Colon (tissue), 2 donors: Measurements from ENCODE around the gene MICAL1.

Experiments used
- FAIRE-seq: peaks from 2 replicates; lab custom pipeline; 2012; peaks lifted over from hg19 to GRCh38; lab: Jason Lieb, UNC
- donor health status: control.
- donor health status: control.

Gene MICAL1

DNA sequence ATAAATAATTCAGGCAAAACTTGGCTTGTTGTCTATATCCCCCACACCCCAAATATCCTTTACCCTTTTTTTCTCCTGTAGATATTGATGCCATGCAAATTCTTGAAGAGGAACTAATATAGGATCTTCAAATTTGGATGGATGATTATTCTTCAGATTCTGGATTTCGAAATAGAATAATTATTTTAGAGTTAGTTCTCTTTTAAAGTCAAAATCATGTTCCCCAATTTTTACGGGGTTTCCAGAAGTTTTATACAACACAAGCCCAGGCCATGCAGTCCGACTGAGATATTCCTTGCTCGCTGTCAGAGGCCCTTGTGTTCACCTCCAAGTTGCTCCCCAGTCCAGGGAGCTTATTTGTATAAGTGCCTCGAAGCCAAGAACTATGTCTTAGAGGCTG, 19.5 kb downstream of the MICAL1 start:
- FAIRE-seq: no peak

- no peak for FAIRE-seq
These were observed 21.1 kb downstream of the MICAL1 start for GRCh38 chr6:109434456-109434855.

DNA sequence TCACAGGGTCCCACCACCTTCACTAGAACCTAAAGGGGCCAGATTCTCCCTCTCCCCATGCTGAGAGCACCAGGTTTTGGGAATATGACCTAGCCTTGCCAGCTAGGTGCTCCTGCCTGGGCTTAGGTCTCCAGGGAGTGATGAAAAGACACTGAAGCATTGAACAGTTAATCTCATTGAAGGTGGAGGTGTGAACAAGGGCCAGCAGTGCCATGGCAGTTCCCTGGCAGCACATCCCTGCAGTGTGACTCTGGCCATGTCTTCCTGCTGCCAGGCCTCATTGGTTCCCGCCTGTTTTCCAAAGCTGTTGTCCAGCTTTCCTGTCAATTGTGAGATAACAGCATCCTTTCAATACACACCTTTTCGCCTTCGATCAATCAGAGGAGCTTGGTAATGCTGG, 26.1 kb downstream of the MICAL1 start:
- no peak for FAIRE-seq

DNA sequence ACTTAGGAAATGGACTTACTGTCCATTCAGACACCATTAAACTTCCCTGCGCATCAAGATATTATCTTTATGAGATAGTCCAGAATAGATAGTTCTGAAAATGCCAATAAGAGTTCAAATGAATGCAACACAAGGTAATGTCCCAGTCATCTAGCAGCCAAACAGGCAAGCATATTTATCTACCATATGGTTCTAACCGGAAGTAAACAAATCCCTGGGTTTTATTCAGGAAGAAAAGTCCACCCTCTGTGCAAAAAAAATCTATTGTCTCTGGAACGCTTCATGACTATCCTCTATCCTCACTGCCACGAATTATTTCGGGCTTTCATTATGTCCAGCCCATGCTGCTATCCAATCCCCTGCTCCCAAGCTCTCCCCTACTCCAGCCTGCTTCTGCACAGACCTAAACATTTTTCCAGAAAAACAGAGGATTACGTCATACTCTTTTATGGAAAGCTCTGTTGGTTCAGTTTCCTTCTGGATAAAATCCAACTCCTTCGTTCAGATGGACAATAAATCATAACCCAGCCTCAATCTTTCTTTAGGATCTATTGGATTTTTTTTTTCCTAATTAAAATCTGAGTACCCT, 26.6 kb downstream of the MICAL1 start:
- FAIRE-seq: no peak

GRCh38 chr6:109424946-109425345, 30.6 kb downstream of the MICAL1 start:
- FAIRE-seq: no peak

DNA sequence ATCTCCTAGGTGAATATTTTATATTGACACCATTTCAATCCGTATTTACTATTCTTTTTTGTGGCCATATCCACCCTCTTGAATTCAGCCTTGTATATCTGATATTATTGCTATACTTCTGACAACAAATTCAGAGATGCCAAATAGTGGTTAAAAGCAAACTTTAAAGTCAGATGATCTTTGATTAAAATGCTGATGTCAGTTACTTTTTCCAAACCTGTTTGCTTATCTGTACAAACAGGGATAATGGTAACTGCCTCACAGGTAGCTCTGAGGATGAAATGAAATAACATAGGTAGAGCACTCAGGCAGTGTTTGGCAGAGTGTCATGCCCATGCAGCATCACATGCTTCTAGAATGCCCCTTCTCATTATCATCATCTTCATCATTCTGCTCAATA, 34.4 kb downstream of the MICAL1 start:
- no peak for FAIRE-seq

DNA sequence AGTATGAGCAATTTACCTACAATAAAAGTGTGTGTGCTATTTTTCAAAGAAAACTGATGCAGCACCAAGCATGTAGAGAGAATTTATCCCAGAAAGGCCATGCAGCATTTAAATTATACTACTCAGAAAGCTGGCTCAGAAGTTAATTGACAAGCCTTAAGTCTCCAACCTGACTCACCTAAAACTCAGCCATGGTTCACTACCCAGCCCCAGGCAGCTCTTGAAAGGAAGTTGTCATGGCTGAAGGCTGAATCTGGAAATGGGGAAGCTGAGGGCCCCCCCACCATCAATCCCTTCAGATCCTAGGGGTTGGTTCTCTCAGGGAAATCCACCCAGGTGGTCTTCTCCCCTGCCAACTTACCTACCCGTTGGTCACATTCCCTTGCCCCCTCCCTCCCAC, 34.8 kb downstream of the MICAL1 start:
- no peak for FAIRE-seq

DNA sequence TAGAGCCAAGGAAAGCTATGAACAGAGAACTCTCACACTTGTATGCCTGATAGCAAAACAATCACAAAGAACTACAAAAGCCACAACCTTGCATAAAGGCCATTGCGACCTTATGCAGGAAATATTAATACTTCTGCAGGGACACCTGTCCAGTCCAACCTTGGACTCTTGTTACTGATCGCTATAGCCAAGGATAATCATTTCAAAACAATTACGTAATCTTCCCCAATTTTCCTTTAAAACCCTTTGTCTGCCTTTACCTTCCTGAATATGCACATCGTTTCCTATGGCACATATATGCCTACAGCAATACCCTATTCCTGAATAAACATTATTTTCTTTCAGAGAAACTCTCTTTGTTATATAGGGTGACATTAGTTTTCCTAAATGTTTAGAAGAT, 37.9 kb downstream of the MICAL1 start:
- no peak for FAIRE-seq

DNA sequence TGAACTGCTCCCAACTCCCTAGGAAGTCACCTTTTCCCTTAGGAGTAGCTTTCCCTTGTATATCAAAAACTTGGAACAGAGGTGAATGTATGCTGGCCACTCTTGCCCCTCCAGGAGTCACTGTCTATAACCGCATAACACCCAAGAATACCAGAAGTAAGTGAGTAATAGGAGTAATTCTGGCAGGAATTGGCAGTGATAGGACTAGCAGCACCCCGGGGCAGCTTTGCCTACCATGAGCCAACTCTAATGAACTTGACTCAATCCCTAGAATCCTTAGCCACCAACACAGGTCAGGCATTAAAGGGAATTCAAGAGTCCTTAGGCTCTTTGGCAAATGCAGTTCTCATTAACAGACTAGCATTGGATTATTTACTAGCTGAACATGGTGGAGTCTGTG, 44.5 kb downstream of the MICAL1 start:
- FAIRE-seq: no peak

GRCh38 chr6:109406196-109406595, 49.4 kb downstream of the MICAL1 start:
- FAIRE-seq: no peak

GRCh38 chr6:109397020-109397419, 58.6 kb downstream of the MICAL1 start:
- no peak for FAIRE-seq

DNA sequence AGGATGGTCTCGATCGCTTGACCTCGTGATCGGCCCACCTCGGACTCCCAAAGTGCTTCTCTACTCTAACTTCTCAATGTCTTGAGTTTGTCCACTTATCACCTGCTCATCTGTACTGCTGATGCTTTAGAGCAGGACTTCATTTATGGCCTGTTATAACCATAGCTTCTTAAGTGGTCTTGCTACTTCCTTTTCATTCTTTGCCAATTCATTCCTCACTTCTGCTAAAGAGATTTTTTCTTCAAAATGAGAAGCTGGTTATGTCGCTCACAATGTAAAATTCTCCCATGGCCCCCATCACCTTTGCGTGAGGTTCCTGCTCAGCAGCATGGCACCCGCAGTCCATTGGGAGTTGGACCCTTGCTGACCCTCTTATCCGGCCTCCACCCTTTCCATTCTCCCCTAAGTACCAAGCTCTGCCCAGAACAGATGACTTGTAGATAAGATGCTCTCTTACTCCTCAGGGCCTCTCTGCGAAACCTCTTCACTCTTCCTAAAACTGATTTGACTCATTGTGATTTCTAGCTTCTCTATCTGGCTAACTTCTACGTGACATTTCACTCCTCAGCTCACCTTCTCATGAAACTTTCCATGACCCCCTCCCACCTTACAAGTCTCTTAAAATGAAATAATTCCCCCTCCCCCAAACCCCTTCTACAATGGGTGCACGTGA, 59.4 kb downstream of the MICAL1 start:
- FAIRE-seq: no peak
